ENCODE data around the gene MND1.

GRCh38 chr4:153296040-153296823, 48.3 kb upstream of the MND1 start:
- TF ChIP-seq EZH2phosphoT487 (IDR thresholded peaks at IDR 0.05; ENCODE audit: insufficient read depth, low read depth) (no peak), EZH2 (IDR thresholded peaks at IDR 0.05; ENCODE audit: insufficient read depth, poor library complexity, severe bottlenecking) (no peak)
